IPS DF 6.9 (cell line): Measurements from ENCODE around the gene PRIMA1.
A peak's percentile ranks its signal among the peaks of the same experiment; 100 is the strongest.

Experiments used
- DNase-seq: peaks from one replicate; pipeline ENCODE4 v3.0.0-alpha.2; 2013; ENCODE audit warnings: low read depth, low spot score
- H3K27ac ChIP-seq: one replicate; pipeline ENCODE4 v1.5.1; 2013; ENCODE audit warnings: low read length, control low read depth
- H3K27me3 ChIP-seq: 2 replicates; pipeline ENCODE4 v1.6.1; 2013; ENCODE audit warnings: mild to moderate bottlenecking, low read length; ENCODE audit not compliant: control insufficient read depth, insufficient read depth
- H3K36me3 ChIP-seq: 2 replicates; pipeline ENCODE4 v1.6.1; 2013; ENCODE audit warnings: low read length; ENCODE audit not compliant: control insufficient read depth, insufficient read depth
- H3K4me1 ChIP-seq: 2 replicates; pipeline ENCODE4 v1.6.1; 2013; ENCODE audit warnings: low read length; ENCODE audit not compliant: control insufficient read depth, insufficient read depth
- H3K4me3 ChIP-seq: 2 replicates; pipeline ENCODE4 v1.5.1; 2013; ENCODE audit warnings: mild to moderate bottlenecking, low read length
- H3K9me3 ChIP-seq: 2 replicates; pipeline ENCODE4 v1.6.1; 2013; ENCODE audit warnings: low read length, inconsistent platforms; ENCODE audit not compliant: control insufficient read depth, insufficient read depth
- WGBS: extraction: QIAGEN DNeasy Blood & Tissue Kit; methylation state at CpG from one replicate; pipeline ENCODE4 v1.1.7; 2013; ENCODE audit warnings: mixed read lengths, missing lambda C conversion rate; ENCODE audit not compliant: insufficient read length, insufficient coverage; 5-methylcytosine and 5-hydroxymethylcytosine counted together

The PRIMA1 gene

DNA sequence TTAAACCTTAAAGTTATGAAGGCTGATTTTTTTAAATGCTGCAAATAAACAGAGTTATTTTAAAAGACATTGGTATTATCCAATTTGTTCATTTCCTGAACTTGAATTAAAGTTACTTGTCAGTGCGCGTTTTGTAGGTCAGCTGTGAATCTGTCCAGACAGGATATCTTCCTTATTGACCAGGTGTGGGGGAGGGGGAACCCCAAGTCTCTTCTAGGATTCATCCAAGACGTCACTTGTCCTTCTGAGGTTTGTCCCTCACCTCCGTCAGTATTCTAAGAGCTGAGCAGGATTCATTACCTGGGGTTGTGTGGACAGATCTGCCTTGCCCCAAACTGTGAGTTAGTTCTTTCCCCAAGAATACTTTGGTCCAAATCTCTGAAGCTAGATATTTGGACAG, 8.8 kb upstream of the PRIMA1 start:
- H3K36me3 ChIP-seq: no peaks in the 10 kb centered on the region
- H3K27ac ChIP-seq: no peak overlapping the region
- H3K4me1 ChIP-seq: 0 out of 2 replicates have a peak, but pooled peaks cover 1% of the 10 kb centered on the region
- no peaks in the 10 kb centered on the region for H3K27me3 ChIP-seq
- no peaks in the 10 kb centered on the region for H3K9me3 ChIP-seq
- no CpG with 5 or more reads among the region's 4 CpGs for WGBS
- H3K4me3 ChIP-seq: no peak overlapping the region
- DNase-seq: no peak

DNA sequence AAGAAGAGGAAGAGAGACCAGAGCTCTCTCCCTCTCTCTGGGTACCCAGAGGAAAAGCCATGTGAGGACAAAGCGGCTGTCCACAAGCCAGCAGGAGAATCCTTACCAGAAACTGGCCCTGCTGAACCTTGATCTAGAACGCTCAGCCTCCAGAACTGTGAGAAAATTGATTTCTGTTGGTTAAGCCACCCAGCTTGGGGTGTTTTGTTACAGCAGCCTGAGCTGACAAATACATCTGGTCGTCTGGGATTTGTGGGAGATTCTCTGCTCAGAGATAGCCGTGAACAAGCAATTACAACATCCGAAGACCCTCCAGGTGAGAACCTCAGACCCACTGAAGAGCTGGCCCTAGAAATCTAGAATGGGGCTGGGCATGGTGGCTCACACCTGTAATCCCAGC, 6.5 kb upstream of the PRIMA1 start:
- Histone ChIP-seq H3K27me3 (no peaks in the 10 kb centered on the region; the same call in 1 of the 2 replicates), H3K4me3 (no peak overlapping the region), H3K9me3 (no peaks in the 10 kb centered on the region), H3K27ac (no peak overlapping the region), H3K4me1 (peaks cover 4% of the 10 kb centered on the region; the same call in 1 of the 2 replicates), H3K36me3 (no peaks in the 10 kb centered on the region)
- no CpG with 5 or more reads among the region's 5 CpGs for WGBS
- no peak for DNase-seq

DNA sequence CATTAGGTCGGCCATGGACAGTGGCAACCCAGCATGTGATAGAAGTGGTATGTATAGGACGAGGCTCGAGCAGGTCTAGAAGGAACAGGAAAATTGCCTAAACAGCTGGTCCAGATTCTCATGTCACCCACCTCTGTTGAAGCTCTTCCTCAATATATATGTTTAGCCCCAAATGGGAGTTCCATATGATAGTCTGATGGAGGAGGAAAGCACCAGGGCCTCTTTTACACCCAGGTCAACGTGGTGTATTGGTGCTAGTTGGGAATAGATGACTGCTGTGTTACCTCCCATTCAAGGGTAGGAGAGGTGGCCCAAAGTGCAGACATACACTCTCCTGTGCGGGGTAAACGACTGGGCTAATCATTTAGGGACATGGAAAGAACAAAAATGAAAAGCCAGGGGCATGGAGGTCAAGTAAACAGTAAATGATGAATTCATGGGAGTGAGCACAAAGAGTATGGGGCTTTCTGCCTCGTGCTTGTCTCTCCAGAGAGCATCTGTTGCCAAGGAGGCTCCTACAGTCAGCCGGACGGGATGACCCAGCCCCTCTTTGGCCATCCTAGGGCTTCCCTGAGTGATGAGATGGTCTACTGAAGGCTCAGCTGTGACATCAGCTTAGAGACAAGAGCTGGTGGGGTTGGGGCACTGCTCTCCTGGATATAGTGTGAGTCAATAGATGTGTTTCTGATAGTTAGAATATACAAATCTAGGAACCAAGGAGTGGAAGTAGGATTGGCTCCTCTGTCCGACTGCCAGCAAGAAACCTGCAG, 5.5 kb upstream of the PRIMA1 start:
- no peak for DNase-seq
- no CpG with 5 or more reads among the region's 10 CpGs for WGBS
- Histone ChIP-seq H3K4me1 (peaks cover 8% of the 10 kb centered on the region; the same call in 1 of the 2 replicates), H3K27me3 (no peaks in the 10 kb centered on the region; the same call in 1 of the 2 replicates), H3K27ac (no peak overlapping the region), H3K4me3 (no peak overlapping the region), H3K9me3 (no peaks in the 10 kb centered on the region), H3K36me3 (no peaks in the 10 kb centered on the region; the same call in 1 of the 2 replicates)

DNA sequence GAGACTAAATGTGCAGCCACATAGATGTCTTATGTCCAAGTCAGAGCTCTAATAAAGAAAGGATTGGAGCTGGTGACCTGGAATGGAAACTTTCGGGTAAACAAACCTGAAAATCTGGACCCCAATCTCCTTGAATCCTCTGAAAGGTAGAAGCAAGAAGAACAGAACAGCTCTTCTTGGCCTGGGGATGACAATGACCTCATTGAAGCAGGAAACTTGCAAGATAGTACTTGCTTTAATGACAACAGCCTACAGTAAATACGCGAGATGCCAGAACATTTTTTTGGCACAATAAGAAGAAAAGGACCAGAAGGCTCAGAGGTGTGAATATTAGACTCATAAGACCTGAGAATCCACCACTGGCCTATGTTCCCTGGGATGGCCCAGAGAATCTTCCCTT, 4.1 kb upstream of the PRIMA1 start:
- no peaks in the 10 kb centered on the region for H3K9me3 ChIP-seq
- no peak overlapping the region for H3K4me3 ChIP-seq
- no peaks in the 10 kb centered on the region; the same call in 1 of the 2 replicates for H3K36me3 ChIP-seq
- no peak overlapping the region for H3K27ac ChIP-seq
- no CpG with 5 or more reads among the region's 3 CpGs for WGBS
- H3K27me3 ChIP-seq: peaks cover 3% of the 10 kb centered on the region; the same call in 1 of the 2 replicates
- H3K4me1 ChIP-seq: peaks cover 7% of the 10 kb centered on the region; the same call in 1 of the 2 replicates
- no peak for DNase-seq

DNA sequence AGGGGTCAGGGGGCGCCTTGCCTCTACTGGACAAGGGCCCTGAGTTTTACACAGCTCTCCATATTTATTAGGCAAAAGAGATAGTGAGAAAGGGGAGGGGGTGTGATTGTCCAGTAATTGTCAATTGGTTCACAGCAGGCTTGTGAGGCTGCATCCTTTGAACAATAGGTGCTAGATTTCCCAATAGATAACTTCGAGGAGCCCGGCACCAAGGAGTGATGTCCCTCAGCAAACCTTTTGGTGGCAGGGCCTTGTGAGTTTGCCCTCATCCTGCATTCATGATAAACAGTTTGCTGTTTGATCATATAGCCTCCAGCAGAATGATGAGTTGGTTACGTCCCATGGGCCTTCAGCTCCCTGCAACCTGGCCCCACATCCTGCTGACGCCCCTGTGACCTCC, 2.7 kb upstream of the PRIMA1 start:
- Histone ChIP-seq H3K36me3 (no peaks in the 10 kb centered on the region; the same call in 1 of the 2 replicates), H3K4me1 (peaks cover 7% of the 10 kb centered on the region; the same call in 1 of the 2 replicates), H3K4me3 (no peak overlapping the region), H3K9me3 (no peaks in the 10 kb centered on the region), H3K27ac (no peak overlapping the region), H3K27me3 (peaks cover 11% of the 10 kb centered on the region; the same call in 1 of the 2 replicates)
- no peak for DNase-seq
- WGBS: no CpG with 5 or more reads among the region's 5 CpGs

DNA sequence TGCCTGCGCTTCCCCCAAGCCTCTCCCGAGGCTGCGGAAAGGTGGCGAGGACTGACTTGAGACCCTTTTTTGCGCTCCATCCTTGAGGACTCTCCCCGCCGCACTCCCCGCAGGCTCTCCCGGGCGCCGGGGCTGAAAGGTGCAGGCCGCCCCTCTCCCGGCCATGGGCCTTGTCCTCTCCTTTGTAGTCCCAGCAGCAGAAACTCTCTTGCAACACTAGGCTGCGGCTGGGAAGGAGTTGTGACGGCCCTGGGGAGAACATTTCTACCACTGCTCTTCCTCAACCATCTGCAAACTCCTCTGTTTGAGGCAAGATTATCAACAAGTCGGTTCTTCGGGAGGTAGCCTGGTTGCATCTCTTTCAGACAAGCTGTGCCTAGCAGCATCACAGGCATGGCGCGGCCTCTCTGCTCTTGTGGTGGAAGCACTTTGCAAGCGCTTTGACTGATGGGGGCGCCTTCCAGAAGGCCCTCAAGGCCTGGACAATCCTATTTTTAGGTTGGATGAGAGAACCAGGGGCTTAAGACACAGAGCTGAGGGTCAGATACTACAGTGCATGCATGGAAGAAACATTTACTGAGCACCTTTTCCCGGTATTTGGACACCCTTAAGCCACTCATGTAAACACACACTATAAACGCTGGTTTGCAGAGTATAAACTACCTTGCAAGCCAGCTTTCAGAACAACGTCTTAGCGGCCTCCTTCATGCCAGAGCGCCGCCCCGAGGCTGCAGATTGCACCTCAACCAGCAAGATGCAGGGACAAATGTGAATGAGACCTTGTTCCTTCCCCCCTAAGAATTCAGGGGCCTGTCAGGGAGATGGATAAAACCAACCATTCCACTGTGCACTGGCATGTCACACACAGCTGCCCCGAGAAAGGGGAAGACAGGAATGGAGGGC, 1.2 kb upstream of the PRIMA1 start:
- Histone ChIP-seq H3K4me1 (peaks cover 7% of the 10 kb centered on the region; the same call in 1 of the 2 replicates), H3K27ac (no peak overlapping the region), H3K4me3 (peak overlapping the region; percentile 80; the same call in 1 of the 2 replicates), H3K36me3 (no peaks in the 10 kb centered on the region; the same call in 1 of the 2 replicates), H3K9me3 (no peaks in the 10 kb centered on the region), H3K27me3 (peaks cover 11% of the 10 kb centered on the region; the same call in 1 of the 2 replicates)
- no CpG with 5 or more reads among the region's 29 CpGs for WGBS
- no peak for DNase-seq

DNA sequence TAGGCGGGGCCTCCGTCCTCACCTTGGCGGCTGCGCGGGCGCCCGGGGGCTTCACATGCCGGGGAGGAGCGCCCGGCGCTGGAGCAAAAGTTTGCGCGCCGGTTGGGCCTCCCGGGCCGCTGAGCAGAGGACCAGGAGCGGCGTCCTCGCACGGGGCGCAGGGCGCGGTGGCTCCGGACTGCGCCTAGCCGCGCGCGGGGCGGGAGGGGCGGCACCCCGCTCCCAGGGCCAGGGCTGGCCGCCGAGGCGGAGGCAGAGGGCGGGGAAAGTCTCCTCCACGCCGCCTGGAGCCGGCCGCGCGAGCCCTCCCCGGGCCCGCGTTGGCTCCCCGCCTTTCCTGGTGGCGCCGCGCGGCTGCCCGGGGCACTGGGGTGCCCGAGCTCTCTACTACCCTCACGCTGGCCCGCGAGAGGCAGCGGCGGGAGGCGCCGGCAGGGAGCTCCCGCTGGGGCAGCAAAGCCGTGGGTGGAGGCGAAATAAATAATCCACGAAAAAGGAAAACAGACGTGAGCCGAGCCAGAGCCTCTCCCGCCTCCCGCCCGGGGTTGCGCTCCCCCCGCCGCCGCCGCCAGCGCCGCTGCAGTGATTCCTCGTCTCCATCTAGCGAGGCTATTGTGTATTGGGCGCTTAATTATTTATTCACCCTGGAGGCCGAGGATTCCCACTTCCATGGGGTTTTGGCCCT, 400 bp upstream of the PRIMA1 start:
- Histone ChIP-seq H3K4me1 (peaks cover 7% of the 10 kb centered on the region; the same call in 1 of the 2 replicates), H3K27ac (no peak overlapping the region), H3K9me3 (no peaks in the 10 kb centered on the region), H3K4me3 (peak overlapping the region; percentile 80), H3K27me3 (peaks cover 11% of the 10 kb centered on the region; the same call in 1 of the 2 replicates), H3K36me3 (no peaks in the 10 kb centered on the region; the same call in 1 of the 2 replicates)
- DNase-seq: no peak
- no CpG with 5 or more reads among the region's 79 CpGs for WGBS

DNA sequence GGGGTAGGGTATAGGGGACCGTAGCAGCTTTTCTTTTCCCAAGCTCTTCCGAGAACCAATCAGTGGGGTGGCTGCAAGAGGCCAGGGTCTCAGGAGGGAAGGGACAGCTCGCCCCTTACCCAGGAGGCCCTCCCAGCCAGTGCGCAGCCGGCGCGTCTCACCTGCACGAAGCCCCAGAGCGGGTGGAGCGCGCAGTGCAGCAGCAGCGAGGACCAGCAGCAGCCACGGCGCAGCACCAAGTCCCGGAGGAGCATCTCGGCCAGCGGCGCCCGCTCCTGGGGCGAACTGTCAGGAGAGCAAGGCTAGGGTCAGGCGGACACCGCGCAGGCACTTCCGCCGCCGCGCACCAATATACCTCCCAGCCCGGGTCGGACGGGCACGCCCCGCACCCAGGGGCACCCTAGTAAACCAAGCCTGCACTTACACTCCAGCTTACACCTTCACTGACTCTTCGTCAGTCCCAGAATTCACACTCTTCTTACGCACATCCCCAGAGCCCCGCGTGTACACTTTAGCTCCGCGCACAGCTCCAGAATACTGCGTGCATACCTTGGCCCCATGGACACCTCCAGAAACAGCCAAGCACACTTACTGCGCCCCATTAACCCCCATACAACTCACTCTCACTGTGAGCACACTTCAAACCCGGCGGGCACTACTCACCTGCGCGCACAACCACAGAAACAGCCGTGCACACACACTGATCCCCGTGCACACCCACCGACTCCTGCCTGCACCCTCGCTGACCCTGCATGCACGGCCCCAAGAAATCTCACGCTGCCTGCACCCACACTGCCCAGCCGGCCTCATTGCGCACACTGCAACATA, 606 bp downstream of the PRIMA1 start:
- peaks cover 11% of the 10 kb centered on the region; the same call in 1 of the 2 replicates for H3K27me3 ChIP-seq
- WGBS: no CpG with 5 or more reads among the region's 52 CpGs
- H3K4me1 ChIP-seq: peaks cover 7% of the 10 kb centered on the region; the same call in 1 of the 2 replicates
- DNase-seq: no peak
- H3K36me3 ChIP-seq: no peaks in the 10 kb centered on the region; the same call in 1 of the 2 replicates
- H3K9me3 ChIP-seq: no peaks in the 10 kb centered on the region
- H3K27ac ChIP-seq: no peak overlapping the region
- H3K4me3 ChIP-seq: peak overlapping the region; percentile 80

DNA sequence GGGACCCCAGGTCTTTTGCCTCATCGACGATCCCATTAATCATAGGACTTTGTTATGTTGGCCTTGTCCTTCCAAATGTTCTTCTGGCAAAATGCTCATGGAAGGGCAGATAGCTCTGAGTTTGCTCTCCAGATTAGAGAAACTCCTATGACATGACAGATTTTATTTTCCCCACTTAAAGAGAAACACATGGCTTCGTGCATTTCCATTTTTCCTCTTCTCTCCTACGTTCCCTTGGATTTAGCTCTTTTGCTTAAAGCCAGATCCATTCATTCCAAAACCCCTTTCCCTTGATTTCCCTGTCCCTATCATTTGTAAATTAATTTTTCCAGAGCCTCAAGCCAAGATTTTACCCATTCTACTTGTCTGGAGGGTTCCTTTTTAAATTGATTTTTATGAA, 2.9 kb downstream of the PRIMA1 start:
- Histone ChIP-seq H3K36me3 (no peaks in the 10 kb centered on the region; the same call in 1 of the 2 replicates), H3K27ac (no peak overlapping the region), H3K4me1 (peaks cover 7% of the 10 kb centered on the region; the same call in 1 of the 2 replicates), H3K9me3 (no peaks in the 10 kb centered on the region), H3K27me3 (peaks cover 11% of the 10 kb centered on the region; the same call in 1 of the 2 replicates), H3K4me3 (no peak overlapping the region)
- no peak for DNase-seq
- no CpG with 5 or more reads among the region's 4 CpGs for WGBS
